HG02981 (cell line): ENCODE data around the gene C15orf40.
"Not testable (repeated sequence)": the region's sequence is repeated elsewhere in the genome, so short reads cannot be mapped to it uniquely, and the experiment has no call there.

Source experiments
- ATAC-seq: cut with Tn5 transposase; IDR thresholded peaks from one replicate; pipeline ENCODE4 v1.9.1; 2021; ENCODE audit warnings: mild to moderate bottlenecking, moderate library complexity; ENCODE audit not compliant: unreplicated experiment

Gene C15orf40

DNA sequence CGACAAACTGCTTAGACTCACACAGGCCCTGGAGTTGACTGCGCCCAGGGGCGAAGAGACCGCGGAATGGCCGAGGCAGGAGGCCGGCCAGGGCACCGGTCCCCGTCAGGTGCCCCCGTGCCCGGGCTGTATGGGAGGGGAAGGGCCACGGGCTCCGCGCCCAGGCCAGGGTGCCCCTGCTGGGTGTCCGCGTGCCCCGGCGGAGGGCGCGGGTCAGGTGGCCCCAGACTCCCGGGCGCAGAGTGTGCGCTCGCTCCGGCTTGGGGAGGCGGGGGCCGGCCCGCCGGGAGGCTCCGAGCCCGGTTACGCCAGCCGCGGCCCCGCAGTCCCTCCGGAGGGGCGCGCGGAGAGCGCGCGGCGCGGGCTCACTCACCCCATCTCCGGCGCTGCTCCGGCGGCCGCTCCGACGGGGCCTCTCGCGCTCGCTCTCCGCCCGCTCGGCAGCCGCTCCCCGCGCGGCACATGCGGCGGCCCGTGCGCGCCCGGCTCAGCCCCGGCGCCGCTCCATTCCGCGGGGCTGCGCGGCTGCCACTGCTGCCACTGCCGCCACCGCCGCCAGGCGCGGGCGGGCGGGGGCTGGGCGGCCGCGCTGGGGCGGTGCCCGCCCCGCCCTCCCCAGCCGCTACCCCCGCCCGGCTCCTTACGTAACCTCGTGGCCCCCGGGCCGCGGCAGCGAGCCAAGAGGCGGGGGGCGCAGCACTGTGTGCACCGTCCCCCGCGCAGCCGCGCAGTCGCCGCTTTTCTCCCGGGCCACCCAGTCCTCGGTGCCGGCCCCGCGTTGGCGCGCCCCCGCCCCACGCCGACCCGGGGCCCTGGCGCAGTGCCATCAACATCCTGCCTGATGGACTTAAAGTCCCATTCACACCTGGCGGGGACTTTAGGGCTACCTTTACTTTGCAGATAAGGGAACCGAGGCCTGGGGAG lies 59.0 kb downstream of the C15orf40 start, which contains the start of gene HOMER2:
HOMER2 (minus strand) TSS at position 563 of the 924 bp plus-strand sequence; CDS start at position 378, 185 bp downstream.
- ATAC-seq: no peak

DNA sequence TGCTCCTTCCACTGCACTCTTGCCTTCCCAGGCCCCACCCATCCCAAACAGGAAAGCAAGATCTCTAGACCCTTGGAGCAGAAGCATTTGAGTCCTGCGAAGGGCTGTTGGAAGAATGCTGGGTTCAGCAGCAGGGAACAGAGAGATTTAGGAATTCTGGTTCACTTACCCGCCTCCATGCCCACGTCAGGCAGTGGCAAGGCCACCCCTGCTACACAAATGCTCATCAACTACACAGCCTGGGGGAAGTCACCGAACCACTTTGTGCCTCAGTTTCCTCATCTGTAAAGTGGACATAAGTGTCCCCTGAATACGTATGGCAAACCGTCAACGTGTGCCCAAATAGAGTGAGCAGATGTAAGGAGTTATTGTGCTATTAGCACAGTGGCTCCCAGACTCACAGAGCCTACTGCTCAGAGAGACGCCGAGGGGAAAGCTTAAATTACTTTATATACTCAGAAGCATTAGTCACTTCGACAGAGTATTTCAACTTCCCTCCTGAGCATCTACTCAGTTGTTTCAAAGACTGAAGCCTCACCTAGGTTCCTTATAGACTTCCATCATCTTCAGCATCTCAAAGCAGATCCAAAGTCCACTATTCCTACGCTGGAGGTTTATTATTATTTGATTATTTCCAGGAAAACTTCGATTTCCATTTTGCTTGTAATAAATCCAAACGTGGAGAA lies 59.8 kb downstream of the C15orf40 start:
- no peak for ATAC-seq

DNA sequence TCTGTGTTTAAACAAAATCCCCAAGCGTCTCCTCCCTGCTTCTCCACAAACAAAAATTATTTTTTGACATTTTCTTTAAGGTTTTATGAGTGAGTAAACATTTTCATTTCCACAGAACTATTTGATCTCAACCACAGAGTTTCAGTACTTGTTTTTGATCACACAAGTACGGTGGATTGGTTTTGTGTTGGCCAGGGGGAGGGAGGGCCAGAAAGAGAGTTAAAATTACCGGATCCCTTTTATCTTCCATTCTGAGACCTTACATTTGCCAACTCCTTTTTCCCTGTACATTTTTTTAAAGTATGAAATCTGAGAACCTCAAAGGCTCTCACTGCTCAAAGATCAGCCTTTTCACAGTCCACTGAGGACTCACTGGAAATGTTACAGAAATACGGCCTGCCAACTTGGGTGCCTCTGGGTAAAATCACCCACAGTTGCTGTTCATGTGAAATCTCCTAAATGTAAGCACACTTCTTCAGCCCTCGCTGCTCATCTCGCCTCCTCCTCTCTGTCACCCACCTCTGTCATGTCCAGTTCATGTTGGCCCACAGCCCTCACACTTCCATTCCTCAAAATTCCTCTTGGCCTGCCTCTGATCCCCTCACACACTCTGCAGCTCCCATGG lies 60.6 kb downstream of the C15orf40 start:
- ATAC-seq: peak; percentile 48

DNA sequence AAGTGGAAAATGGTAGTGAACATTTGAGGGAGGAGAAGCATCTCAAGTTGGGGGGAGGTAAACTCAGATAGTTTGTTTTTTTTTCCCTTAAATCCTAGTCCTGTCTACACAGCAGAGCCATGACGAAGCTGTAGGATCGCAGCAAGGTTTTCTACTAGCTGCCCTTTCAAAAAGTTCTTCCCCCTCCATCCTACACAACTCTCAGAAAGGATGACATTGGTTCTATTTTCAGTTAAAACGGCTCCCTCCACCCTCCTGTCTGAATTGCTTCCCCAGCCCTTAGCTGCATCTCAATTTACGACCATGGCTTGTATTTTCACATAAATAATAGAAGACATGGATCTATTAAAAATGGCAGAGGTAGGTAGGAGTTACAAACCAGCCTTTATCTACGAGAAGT lies 61.1 kb downstream of the C15orf40 start:
- ATAC-seq: no peak

DNA sequence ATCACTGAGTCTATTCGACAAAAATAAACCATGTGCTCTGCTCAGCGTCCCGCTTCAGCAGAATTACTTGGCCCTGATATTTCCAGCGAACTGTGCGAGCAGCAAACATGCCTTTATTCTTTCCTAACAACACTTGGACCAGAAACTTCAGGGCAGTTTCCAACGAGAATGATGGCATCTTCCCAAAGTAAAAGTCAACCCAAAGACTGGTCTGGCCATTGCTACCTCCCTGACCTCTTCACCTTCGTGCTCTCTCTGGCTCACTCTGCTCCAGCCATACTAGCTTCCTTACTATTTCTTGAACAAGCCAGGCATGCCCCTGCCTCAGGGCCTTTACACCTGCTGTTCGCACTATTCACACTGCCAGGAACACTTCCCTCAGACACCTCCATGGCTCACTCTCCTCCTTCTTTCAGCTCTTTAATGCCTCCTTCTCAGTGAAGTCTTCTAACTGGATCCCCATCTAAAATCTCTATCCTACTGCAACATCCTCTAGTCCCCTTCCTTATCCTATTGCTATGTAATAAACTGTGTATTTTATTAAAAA lies 65.2 kb downstream of the C15orf40 start:
- ATAC-seq: no peak

DNA sequence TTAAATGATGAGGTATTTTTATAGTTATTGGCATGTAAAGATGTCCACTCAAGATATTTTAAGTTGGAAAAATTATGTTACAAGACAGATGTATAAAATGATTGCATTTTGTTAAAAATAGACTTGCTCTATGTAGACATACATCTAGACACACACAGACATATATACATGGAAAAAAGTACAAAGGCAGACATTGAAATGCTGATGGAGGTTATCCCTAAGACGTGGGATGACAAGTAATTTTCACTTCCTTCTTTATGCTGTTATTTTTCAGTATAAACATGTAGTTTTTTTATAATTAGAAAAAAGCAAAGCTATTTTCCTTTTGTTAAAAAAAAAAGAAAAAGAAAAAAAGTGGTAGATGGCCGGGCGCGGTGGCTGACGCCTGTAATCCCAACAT lies 66.1 kb downstream of the C15orf40 start:
- ATAC-seq: no peak

DNA sequence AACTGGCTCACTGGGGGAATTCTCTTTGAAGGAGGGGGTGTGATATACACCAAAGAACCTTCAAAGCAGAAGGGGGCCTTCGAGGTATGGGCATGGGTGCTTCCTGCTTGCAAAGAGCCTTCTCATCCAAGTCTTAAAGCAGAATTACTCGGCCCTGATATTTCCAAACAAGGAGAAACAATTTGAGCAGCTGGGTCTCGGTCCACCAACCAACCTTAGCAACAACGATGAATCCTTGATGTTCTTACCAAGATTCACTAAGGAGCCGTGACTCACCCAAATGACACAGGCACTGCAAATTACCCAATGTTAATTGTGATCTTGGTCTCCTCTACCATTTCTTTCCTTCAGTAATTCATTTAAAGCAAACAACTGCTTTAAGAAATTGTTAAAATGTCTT lies 66.6 kb downstream of the C15orf40 start:
- no peak for ATAC-seq

DNA sequence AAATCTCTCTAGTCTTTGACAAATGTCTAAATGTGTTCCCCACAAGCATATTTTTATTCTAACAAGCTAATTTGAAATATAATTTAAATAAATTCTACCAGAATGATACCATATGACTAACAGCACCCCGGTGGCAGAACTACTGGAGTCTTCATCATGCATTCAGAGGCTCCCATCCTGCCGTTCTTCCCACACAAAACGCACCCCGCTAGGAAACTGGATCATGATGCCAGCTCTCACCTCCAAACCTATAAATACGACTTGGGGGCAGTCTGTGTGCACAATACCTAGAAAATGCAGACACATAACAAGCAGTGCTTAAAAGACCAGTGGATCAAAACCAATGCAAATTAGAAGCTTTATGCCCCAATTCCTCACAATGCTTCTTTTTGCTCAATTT lies 67.4 kb downstream of the C15orf40 start:
- ATAC-seq: no peak

DNA sequence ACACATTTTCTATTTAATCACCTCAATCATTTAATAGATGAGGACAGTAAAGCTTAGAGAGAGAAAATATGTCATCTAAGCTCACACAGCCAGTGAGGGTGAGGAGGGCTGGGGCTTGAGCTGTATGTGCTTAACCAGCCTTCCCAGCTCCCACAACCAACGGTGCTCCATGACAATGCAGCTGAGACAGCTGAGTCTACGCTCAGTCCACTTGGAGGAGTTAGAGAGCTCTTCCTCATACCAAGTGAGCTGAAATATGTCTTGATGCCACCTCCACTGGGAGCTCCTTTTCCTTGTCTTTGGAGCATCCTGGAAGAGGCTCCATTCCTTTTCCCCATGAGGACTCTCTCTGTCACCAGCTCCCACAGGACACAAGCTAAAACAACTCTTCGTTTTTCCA lies 68.3 kb downstream of the C15orf40 start:
- ATAC-seq: no peak

DNA sequence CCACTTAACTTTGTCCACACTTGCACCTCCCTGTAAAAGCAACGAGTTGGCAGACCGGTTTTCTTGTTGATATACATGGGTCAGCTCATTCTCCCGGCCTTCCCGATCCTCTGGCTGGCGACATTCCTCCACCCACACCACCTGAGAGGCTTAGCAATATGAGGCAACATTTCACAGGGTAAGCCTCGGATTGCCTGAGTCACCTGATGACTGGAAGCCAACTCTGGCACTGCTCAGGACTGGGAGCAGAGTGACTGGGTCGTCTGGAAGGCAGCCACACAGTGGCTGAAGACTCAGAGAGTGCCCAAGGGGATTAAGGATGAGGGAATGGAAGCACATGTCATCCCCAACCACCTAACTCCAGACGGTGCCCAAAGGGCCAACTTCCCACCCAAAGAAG lies 68.7 kb downstream of the C15orf40 start:
- ATAC-seq: no peak

DNA sequence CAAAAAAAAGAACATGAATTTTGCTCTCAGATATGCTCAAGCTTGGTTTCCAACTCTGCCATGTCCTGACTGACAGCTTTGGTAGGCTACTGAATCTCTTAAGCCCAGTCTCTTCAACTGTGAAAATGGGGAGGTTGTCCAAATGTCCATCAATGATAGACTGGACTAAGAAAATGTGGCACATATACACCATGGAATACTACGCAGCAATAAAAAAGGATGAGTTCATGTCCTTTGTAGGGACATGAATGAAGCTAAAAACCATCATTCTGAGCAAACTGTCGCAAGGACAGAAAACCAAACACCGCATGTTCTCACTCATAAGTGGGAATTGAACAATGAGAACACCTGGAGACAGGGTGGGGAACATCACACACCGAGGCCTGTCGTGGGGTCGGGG lies 71.8 kb downstream of the C15orf40 start:
- ATAC-seq: not testable (repeated sequence)
